Uterus (tissue), 4 donors: Measurements from ENCODE around the gene CHST3. TPM values are rescaled to one million over a fixed set of nuclear protein-coding genes. Genes with fewer than 3 reads are reported as not detected.

ENCODE experiments used
- DNase-seq, 2 donors: peaks; one replicate each; pipeline ENCODE4 v3.0.0-alpha.2; 2019 to 2020
- H3K27ac ChIP-seq, 2 donors: fragments of 200-600 bp; sonication (generic); 1 replicate in 1 of 2; 2 replicates in 1 of 2; pipeline ENCODE4 v1.5.1; 2016 to 2018
- H3K27me3 ChIP-seq, 2 donors: fragments of 200-600 bp; sonication (generic); one replicate each; pipeline ENCODE4 v1.5.1; 2018 to 2019; ENCODE audit warnings: control low read depth in 1 of 2
- H3K36me3 ChIP-seq, 2 donors: fragments of 200-600 bp; sonication (generic); one replicate each; pipeline ENCODE4 v1.5.1; 2019; ENCODE audit warnings: control low read depth in 1 of 2
- H3K4me1 ChIP-seq, 2 donors: fragments of 200-600 bp; sonication (generic); one replicate each; pipeline ENCODE4 v1.5.1; 2018 to 2019; ENCODE audit warnings: control low read depth in 1 of 2
- H3K4me3 ChIP-seq, 2 donors: fragments of 200-600 bp; sonication (generic); 1 replicate in 1 of 2; 2 replicates in 1 of 2; pipeline ENCODE4 v1.5.1; 2018 to 2019; ENCODE audit warnings: mild to moderate bottlenecking in 1 of 2
- H3K9me3 ChIP-seq, 2 donors: fragments of 200-600 bp; sonication (generic); one replicate each; pipeline ENCODE4 v1.5.1; 2019; ENCODE audit warnings: control low read depth in 1 of 2
- POLR2A ChIP-seq, 2 donors: fragments of 450-650 bp; IDR thresholded peaks; one replicate each; pipeline ENCODE4 v1.6.1; 2016; ENCODE audit warnings: antibody characterized with exemption in 2 of 2, mild to moderate bottlenecking in 1 of 2, moderate library complexity in 1 of 2
- intact Hi-C: fragments of 100-400 bp; cut with DNase I; formaldehyde crosslinking; loops from one replicate; pipeline ENCODE4 v1.15.1; 2023; ENCODE audit warnings: low total_unique reads
- total RNA-seq, 4 donors: library from RNA; depleted of rRNA in 3 of 4; stranded (reverse); fragments of >200 nt in 3 of 4; gene quantifications; one replicate each; pipeline versions ENCODE4 v1.1.0 to v1.2.4, GENCODE V29; 2014 to 2023
- TF ChIP-seq, protein P1 (sequence below), 4 experiments: fragments of 200-600 bp in 2 of 4; fragments of 450-650 bp in 2 of 4; sonication (generic) in 2 of 4; IDR thresholded peaks; one replicate each; pipeline ENCODE4 v1.5.1; 2016 to 2019; ENCODE audit warnings: antibody characterized with exemption in 4 of 4, mild to moderate bottlenecking in 2 of 4, moderate library complexity in 1 of 4
- donor health status: DM: yes; HTN: yes; CAD: no.

CHST3 gene
- total RNA-seq, 4 donors from 2014 or later: 12.3 to 44.7 (median 28.1) TPM

DNA sequence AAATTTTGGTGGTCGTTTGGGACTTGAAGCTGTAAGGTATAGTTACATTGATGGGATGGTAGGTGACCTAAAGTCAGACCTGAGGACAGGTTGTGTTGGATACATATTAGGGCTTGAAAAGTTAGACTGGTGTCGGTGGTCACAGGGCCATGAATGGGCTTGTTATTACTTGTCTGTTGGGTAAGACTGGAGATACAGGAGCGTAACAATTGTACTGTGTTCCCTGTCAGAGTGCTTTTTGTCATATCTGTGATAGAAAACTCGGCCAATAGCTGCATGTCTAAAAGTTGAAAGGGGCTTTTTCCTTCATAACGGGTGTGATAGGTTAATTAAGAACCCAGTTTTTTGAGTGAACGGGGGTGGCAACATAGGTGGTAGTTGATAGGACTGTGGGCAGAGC lies 13.5 kb upstream of the CHST3 start:
- Histone ChIP-seq H3K27ac (no peak overlapping the region), H3K4me3 (no peak overlapping the region), H3K27me3 (no peaks in the 10 kb centered on the region), H3K9me3 (peaks cover 0 to 19% of the 10 kb centered on the region in 2 donors), H3K36me3 (no peaks in the 10 kb centered on the region), H3K4me1 (no peaks in the 10 kb centered on the region)
- TF ChIP-seq POLR2A (IDR thresholded peaks at IDR 0.05): no peak
- TF ChIP-seq, protein P1, sequence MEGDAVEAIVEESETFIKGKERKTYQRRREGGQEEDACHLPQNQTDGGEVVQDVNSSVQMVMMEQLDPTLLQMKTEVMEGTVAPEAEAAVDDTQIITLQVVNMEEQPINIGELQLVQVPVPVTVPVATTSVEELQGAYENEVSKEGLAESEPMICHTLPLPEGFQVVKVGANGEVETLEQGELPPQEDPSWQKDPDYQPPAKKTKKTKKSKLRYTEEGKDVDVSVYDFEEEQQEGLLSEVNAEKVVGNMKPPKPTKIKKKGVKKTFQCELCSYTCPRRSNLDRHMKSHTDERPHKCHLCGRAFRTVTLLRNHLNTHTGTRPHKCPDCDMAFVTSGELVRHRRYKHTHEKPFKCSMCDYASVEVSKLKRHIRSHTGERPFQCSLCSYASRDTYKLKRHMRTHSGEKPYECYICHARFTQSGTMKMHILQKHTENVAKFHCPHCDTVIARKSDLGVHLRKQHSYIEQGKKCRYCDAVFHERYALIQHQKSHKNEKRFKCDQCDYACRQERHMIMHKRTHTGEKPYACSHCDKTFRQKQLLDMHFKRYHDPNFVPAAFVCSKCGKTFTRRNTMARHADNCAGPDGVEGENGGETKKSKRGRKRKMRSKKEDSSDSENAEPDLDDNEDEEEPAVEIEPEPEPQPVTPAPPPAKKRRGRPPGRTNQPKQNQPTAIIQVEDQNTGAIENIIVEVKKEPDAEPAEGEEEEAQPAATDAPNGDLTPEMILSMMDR (IDR thresholded peaks at IDR 0.05): no peak
- DNase-seq: no peak
- intact Hi-C loops: loop anchor here (10.0 kb wide), 1 partner anchor 384 kb away; no protein-coding TSS in a partner anchor

DNA sequence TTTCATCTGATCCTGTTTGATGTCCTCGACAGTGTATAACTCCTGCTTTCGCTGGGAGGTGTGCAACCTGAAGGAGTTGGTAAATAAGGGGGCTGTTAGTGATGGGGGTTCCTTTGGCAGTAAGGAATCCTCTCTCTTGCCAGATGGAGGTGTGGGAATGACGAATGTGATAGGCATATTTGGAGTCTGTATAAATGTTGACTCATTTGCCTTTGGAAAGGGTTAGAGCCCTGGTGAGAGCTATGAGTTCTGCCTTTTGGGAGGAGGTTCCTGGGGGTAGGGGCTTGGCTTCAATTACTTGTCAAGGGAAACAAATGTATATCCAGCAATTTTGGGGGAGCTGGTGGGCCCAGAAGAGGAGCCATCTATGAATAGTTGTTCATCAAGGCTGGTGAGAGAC lies 11.4 kb upstream of the CHST3 start:
- DNase-seq: no peak
- H3K27ac ChIP-seq: no peak overlapping the region
- H3K9me3 ChIP-seq: no peaks in the 10 kb centered on the region
- H3K4me3 ChIP-seq: no peak overlapping the region
- no peaks in the 10 kb centered on the region for H3K36me3 ChIP-seq
- TF ChIP-seq, protein P1 (IDR thresholded peaks at IDR 0.05): no peak
- TF ChIP-seq POLR2A (IDR thresholded peaks at IDR 0.05): no peak
- intact Hi-C loops: loop anchor here (10.0 kb wide), 1 partner anchor 382 kb away; no protein-coding TSS in a partner anchor
- no peaks in the 10 kb centered on the region for H3K4me1 ChIP-seq
- no peaks in the 10 kb centered on the region for H3K27me3 ChIP-seq

DNA sequence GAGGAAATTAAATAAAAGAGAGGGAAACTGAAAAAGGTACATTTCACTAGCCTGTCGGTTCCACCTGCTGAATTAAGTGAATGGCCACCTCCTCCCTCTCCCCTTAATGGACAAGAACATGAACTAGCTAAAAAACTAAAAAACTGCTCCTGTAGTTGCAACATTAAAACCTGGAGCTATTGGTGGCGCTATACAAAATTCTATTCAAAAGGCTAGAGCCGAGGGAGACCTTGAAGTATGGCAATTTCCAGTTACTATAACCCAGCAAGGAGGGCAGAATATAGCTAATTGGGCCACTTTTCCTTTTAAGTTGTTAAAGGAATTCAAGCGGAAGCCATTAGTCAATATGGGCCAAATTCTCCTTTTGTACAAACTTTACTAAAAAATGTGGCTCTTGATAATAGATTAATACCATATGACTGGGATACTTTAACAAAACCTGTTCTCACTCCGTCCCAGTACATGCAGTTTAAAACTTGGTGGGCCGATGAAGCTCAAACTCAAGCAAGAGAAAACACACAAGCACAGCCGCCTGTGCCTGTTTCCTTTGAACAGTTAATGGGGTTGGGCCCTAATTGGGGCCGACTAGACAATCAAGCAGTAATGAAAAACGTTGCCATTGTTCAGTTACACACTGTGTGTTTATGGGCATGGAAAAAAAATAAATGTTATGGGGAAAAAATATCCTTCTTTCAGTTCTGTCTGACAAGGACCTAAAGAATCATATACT lies 6.5 kb upstream of the CHST3 start:
- TF ChIP-seq, protein P1 (IDR thresholded peaks at IDR 0.05): no peak
- TF ChIP-seq POLR2A (IDR thresholded peaks at IDR 0.05): no peak
- intact Hi-C loops: loop anchor here (10.0 kb wide), 1 partner anchor 377 kb away; no protein-coding TSS in a partner anchor
- H3K36me3 ChIP-seq: no peaks in the 10 kb centered on the region
- H3K9me3 ChIP-seq: no peaks in the 10 kb centered on the region
- no peak for DNase-seq
- H3K27ac ChIP-seq: no peak overlapping the region
- H3K27me3 ChIP-seq: no peaks in the 10 kb centered on the region
- no peaks in the 10 kb centered on the region for H3K4me1 ChIP-seq
- no peak overlapping the region for H3K4me3 ChIP-seq

DNA sequence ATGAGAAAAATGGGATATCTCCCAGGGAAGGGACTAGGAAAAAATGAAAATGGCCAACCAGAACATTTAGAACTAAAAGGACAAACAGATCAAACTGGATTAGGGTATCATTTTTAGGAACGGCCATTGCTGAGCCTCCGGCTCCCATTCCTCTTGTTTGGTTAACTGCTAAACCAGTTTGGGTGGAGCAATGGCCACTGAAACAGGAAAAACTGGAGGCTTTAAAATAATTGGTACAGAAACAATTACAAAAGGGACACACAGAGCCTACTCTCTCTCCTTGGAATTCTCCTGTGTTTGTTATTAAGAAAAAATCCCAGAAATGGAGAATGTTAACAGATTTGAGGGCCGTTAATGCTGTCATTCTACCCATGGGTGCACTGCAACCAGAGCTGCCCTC lies 4.7 kb upstream of the CHST3 start:
- H3K4me1 ChIP-seq: no peaks in the 10 kb centered on the region
- no peaks in the 10 kb centered on the region for H3K9me3 ChIP-seq
- no peak overlapping the region for H3K4me3 ChIP-seq
- H3K27me3 ChIP-seq: no peaks in the 10 kb centered on the region
- no peak for DNase-seq
- TF ChIP-seq, protein P1 (IDR thresholded peaks at IDR 0.05): no peak
- H3K36me3 ChIP-seq: no peaks in the 10 kb centered on the region
- H3K27ac ChIP-seq: peak overlapping the region in 1 of 2 donors; percentile 29
- intact Hi-C loops: loop anchor here (10.0 kb wide), 1 partner anchor 375 kb away; no protein-coding TSS in a partner anchor

DNA sequence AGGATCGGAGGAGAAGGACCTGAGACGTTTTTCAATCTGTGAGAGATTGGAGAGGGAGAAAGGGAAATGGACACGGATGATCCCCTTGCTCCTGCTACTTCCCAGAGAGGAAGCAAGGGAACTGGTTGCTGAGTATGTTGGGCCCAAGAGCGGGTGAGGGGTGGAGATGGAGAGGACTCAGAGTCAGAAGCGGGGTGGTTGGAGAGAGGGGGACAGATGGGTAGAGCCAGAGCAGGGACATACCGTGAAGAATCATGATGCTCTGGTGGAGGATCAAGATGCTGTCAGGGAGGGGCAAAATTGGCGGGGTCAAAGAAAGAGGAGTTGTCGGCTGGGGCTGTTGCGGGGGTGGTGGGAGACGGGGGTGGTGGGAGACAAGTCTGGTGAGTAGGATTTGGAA lies 2.4 kb upstream of the CHST3 start:
- no peaks in the 10 kb centered on the region for H3K36me3 ChIP-seq
- H3K4me1 ChIP-seq: no peaks in the 10 kb centered on the region
- no peak overlapping the region for H3K27ac ChIP-seq
- no peaks in the 10 kb centered on the region for H3K27me3 ChIP-seq
- TF ChIP-seq, protein P1 (IDR thresholded peaks at IDR 0.05): no peak
- TF ChIP-seq POLR2A (IDR thresholded peaks at IDR 0.05): no peak
- H3K9me3 ChIP-seq: no peaks in the 10 kb centered on the region
- no peak for DNase-seq
- intact Hi-C loops: no loop called here
- H3K4me3 ChIP-seq: no peak overlapping the region
